ENCODE results near the gene GAB2.

The GAB2 gene

DNA sequence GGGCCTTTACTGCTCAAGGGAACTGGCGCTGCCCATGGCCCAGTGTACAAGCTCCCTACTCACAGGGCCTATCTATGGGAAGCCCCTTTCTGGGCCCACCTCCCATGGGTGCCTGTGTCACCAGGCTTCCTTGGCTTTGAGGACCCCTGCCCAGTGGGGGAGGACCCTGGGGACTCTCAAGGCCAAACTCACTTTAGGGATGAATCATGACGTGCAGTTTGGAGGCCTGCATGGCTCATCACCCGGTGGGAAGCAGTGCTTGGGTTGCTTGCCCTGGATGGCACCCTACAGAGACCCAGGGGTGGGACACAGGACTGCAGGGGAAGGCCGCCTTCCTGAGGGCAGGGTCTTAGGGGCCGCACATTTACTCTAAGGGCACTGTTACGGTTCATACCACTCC is 245.7 kb downstream of the GAB2 start:
- in situ Hi-C loops (cut with MboI; ENCODE audit: low pct_unique_long_range_greater_than_20kb, low sequenced_read_pairs, unreplicated experiment) = no loop called here
- no peak for DNase-seq (ENCODE audit: low spot score)
- TF ChIP-seq, protein P1, sequence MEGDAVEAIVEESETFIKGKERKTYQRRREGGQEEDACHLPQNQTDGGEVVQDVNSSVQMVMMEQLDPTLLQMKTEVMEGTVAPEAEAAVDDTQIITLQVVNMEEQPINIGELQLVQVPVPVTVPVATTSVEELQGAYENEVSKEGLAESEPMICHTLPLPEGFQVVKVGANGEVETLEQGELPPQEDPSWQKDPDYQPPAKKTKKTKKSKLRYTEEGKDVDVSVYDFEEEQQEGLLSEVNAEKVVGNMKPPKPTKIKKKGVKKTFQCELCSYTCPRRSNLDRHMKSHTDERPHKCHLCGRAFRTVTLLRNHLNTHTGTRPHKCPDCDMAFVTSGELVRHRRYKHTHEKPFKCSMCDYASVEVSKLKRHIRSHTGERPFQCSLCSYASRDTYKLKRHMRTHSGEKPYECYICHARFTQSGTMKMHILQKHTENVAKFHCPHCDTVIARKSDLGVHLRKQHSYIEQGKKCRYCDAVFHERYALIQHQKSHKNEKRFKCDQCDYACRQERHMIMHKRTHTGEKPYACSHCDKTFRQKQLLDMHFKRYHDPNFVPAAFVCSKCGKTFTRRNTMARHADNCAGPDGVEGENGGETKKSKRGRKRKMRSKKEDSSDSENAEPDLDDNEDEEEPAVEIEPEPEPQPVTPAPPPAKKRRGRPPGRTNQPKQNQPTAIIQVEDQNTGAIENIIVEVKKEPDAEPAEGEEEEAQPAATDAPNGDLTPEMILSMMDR (IDR thresholded peaks at IDR 0.05; ENCODE audit: extremely low read depth, insufficient read depth, missing control alignments) = no peak

DNA sequence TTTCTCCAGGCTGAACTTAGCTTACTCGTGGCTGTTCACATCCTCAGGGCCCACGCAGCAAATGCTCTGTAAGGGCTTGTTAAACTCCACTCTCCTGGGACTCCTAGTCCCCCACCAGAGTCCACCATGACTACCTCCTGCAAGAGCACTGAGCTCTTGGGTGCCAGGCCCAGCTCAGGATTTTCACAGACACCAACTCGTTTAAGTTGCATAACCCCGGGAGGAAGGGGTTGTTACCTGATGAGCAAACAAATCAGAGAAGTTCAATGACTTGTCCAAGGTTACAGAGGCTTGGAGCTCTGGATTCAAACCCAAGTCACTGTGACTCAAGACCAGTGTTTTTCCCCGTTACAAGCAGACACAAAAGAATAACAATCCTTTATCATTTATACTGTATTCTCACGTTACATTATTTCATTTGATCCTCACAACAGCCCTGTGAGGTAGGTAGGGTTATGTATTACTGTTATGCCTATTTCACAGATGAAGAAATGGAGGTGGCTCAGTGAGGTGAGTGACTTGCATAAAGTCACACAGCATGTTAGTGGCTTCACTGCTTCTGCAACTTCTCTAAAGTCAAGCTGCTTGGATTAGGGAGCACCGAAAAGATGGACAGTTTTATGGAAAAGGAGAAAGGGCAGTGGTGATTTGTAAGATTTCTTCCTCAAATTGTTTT is 246.6 kb downstream of the GAB2 start:
- TF ChIP-seq, protein P1 (IDR thresholded peaks at IDR 0.05; ENCODE audit: extremely low read depth, insufficient read depth, missing control alignments) = no peak
- in situ Hi-C loops (cut with MboI; ENCODE audit: low pct_unique_long_range_greater_than_20kb, low sequenced_read_pairs, unreplicated experiment) = no loop called here
- DNase-seq (ENCODE audit: low spot score) = no peak

DNA sequence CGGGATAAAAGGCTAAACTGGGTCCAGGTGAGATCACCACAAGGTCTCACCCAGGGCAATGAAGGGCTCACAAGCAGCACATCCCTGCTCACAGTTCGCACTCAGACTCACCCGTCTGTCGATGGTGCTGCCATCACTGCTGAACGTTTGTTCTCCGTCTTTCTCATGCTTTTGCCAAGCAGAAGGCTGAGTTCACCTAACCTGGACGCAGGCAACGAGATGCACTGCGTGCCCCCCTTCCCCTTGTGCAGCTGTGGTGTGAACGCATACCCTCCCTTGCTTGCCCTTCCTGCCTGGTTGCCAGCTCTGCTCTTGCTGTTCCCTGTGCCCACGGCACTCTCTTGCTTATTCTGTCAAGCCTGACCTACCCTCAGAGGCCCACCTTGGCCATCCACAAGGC is 247.2 kb downstream of the GAB2 start:
- in situ Hi-C loops (cut with MboI; ENCODE audit: low pct_unique_long_range_greater_than_20kb, low sequenced_read_pairs, unreplicated experiment) = no loop called here
- no peak for DNase-seq (ENCODE audit: low spot score)
- TF ChIP-seq, protein P1 (IDR thresholded peaks at IDR 0.05; ENCODE audit: extremely low read depth, insufficient read depth, missing control alignments) = no peak

DNA sequence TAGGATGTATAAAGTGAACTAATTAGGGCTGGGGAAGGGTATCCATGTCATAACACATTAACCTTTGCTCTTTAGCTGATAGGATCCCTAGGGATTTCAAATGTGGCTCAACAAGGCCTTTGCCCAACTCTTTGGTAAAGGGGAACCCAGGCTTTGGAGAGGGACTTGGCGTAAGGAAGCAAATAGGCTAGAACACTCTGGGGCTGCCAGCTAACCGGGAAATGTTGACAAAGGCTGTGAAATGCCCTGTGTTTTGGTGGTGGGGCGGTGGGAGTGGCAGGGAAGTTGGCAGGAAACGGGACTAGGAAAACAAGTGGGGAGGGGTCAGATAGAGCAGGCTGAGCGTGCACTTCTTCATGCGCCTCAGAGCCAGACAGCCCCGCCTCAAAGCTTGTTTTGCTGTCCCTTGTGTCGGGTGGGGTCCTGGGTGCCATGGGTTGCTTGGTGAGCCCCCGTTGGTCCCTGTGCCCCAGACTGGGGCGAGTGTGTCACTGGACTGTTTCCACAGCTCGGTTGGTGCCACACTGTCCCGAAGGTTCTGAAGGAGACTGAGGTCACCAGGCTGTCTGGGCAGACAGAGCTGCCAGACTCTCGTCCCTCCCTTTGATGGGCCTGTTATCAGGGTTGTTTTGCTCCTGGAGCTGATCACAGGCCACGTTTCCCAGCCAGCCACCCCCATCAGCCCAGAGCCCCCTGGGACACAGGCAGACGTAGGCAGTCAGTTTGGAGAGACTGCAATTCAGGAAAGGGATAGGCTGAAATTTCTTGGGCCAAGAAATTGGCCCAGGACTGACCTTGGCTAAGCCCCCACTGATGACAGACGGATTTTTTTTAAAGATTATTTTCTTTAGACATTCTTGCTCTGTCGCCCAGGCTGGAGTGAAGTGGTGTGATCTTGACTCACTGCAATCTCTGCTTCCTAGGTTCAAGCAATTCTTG is 248.8 kb downstream of the GAB2 start:
- in situ Hi-C loops (cut with MboI; ENCODE audit: low pct_unique_long_range_greater_than_20kb, low sequenced_read_pairs, unreplicated experiment) = no loop called here
- DNase-seq (ENCODE audit: low spot score) = no peak

DNA sequence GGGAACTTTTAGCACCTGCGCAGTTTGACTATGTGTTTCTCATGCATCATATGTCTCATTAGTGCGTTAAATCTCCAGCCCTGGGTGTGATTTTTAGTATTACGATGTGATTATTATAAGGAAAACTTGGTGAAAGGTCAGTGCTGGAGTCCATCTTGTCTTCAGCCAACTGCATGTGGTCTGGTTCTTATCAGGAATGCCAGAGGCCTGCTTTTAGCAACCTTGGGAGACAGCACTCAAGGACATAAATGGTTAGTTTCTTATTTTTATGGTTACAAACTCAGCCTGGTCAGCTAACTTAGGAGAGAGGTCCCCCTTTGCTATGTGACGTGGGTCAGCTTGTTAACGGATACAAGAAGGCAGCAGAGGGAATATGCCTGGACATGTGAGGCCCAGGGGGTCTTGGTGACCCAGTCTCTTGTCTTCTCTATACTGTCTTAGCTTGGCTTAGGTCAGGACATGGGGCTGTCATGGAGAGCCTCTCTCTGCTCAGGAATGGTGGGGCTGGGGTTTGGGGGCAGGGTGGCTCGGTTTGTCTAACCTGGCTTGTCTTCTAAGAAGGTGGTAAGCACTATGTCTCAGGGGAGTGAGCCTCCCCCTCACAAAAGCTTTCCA is 250.7 kb downstream of the GAB2 start:
- in situ Hi-C loops (cut with MboI; ENCODE audit: low pct_unique_long_range_greater_than_20kb, low sequenced_read_pairs, unreplicated experiment) = no loop called here
- no peak for DNase-seq (ENCODE audit: low spot score)
- TF ChIP-seq, protein P1 (IDR thresholded peaks at IDR 0.05; ENCODE audit: extremely low read depth, insufficient read depth, missing control alignments) = no peak

More for the DNA sequence above, 248.8 kb downstream of the GAB2 start:
- TF ChIP-seq, protein P1 (IDR thresholded peaks at IDR 0.05; ENCODE audit: extremely low read depth, insufficient read depth, missing control alignments) = no peak

Measured in GM13977 (cell line).